Stomach (tissue), 4 donors: ENCODE results near the gene FEZ2.

Source experiments
- CTCF ChIP-seq, 7 experiments: fragments of 450-650 bp in 4 of 7; fragments of 200-600 bp in 3 of 7; sonication (generic) in 3 of 7; IDR thresholded peaks; one replicate each; pipeline ENCODE4 v1.5.1; 2016 to 2019; ENCODE audit warnings: antibody characterized with exemption in 7 of 7, control low read depth in 2 of 7, mild to moderate bottlenecking in 1 of 7
- POLR2A ChIP-seq, 4 donors: fragments of 450-650 bp; IDR thresholded peaks; one replicate each; pipeline ENCODE4 v1.6.1; 2016; ENCODE audit warnings: antibody characterized with exemption in 4 of 4, control low read depth in 2 of 4, mild to moderate bottlenecking in 1 of 4, moderate library complexity in 1 of 4
- POLR2AphosphoS5 ChIP-seq, 3 donors: sonication (generic); formaldehyde crosslinking; IDR thresholded peaks; one replicate each; pipeline ENCODE4 v1.6.1; 2016; ENCODE audit warnings: antibody characterized with exemption in 3 of 3

GRCh38 chr2:36513661-36514060 lies 84.3 kb downstream of the FEZ2 start:
- no peak for TF ChIP-seq POLR2AphosphoS5 (IDR thresholded peaks at IDR 0.05)
- no peak for TF ChIP-seq CTCF (IDR thresholded peaks at IDR 0.05)
- no peak for TF ChIP-seq POLR2A (IDR thresholded peaks at IDR 0.05)
